Measurements from ENCODE around the gene SLC30A5.

DNA sequence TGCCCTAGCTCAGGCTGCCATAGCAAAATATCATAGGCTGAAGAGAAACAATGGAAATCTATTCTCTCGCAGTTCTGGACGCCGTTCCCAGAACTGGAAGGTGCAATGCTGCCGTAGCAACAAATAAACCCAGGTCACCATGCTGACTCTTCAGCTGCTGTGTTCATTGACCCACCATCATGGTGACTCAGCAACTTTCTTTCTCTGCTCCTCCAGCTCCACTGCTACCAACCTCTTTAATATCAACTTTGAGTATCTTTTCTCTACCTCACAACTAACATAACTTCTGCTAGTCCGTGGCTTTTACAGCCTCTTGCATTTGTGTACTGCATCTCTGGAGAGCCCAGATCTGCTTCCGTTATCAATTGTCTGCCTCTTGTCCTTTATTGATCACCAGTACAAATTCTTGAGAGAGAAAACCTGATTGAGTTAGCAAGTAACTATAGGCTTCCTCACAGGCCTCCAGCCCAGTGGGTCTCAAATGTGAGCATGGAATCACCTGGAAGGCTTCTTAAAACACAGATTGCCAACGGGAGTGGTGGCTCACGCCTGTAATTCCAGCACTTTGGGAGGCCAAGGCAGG is 47.3 kb upstream of the SLC30A5 start:
- TF ChIP-seq, protein P1, sequence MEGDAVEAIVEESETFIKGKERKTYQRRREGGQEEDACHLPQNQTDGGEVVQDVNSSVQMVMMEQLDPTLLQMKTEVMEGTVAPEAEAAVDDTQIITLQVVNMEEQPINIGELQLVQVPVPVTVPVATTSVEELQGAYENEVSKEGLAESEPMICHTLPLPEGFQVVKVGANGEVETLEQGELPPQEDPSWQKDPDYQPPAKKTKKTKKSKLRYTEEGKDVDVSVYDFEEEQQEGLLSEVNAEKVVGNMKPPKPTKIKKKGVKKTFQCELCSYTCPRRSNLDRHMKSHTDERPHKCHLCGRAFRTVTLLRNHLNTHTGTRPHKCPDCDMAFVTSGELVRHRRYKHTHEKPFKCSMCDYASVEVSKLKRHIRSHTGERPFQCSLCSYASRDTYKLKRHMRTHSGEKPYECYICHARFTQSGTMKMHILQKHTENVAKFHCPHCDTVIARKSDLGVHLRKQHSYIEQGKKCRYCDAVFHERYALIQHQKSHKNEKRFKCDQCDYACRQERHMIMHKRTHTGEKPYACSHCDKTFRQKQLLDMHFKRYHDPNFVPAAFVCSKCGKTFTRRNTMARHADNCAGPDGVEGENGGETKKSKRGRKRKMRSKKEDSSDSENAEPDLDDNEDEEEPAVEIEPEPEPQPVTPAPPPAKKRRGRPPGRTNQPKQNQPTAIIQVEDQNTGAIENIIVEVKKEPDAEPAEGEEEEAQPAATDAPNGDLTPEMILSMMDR (IDR thresholded peaks at IDR 0.05): no peak
- no peak for TF ChIP-seq POLR2A (IDR thresholded peaks at IDR 0.05; ENCODE audit: low read depth)

Data from esophagus muscularis mucosa (tissue), 3 donors.